MM.1S (cell line): ENCODE data around the gene JAGN1.
"Not testable (repeated sequence)": the region's sequence is repeated elsewhere in the genome, so short reads cannot be mapped to it uniquely, and the experiment has no call there.

Experiments used
- DNase-seq: peaks from one replicate; pipeline ENCODE4 v3.0.0-alpha.2; 2015
- H2AFZ ChIP-seq: fragments of 300-600 bp; sonication (generic); 2 replicates; pipeline ENCODE4 v1.6.0; 2016; ENCODE audit warnings: antibody characterized with exemption, low read length
- H3F3A ChIP-seq: fragments of 300-600 bp; sonication (generic); 2 replicates; pipeline ENCODE4 v1.6.1; 2016; ENCODE audit warnings: mild to moderate bottlenecking, antibody characterized with exemption, low read length, moderate library complexity, mixed read lengths; ENCODE audit not compliant: insufficient read depth
- H3K27ac ChIP-seq: fragments of 300-600 bp; sonication (generic); 2 replicates; pipeline ENCODE4 v1.5.1; 2016; ENCODE audit warnings: mild to moderate bottlenecking, low read length
- H3K27me3 ChIP-seq: fragments of 300-600 bp; sonication (generic); replicated peaks from 2 replicates; pipeline ENCODE4 v1.6.0; 2016; ENCODE audit warnings: low read length; ENCODE audit not compliant: insufficient read depth
- H3K36me3 ChIP-seq: fragments of 300-600 bp; sonication (generic); replicated peaks from 2 replicates; pipeline ENCODE4 v1.6.1; 2016; ENCODE audit warnings: mild to moderate bottlenecking, low read length, mixed read lengths; ENCODE audit not compliant: insufficient read depth
- H3K4me1 ChIP-seq: fragments of 300-600 bp; sonication (generic); 2 replicates; pipeline ENCODE4 v1.6.1; 2016; ENCODE audit warnings: low read length, mixed read lengths
- H3K4me2 ChIP-seq: fragments of 300-600 bp; sonication (generic); 2 replicates; pipeline ENCODE4 v1.6.0; 2016; ENCODE audit warnings: low read depth, low read length
- H3K4me3 ChIP-seq: fragments of 300-600 bp; sonication (generic); 2 replicates; pipeline ENCODE4 v1.5.1; 2016; ENCODE audit warnings: low read length, mixed read lengths
- H3K79me2 ChIP-seq: fragments of 300-600 bp; sonication (generic); 2 replicates; pipeline ENCODE4 v1.6.1; 2016; ENCODE audit warnings: mixed run types, low read length, mixed read lengths
- H3K9ac ChIP-seq: fragments of 300-600 bp; sonication (generic); 2 replicates; pipeline ENCODE4 v1.6.1; 2016; ENCODE audit warnings: low read length, mixed read lengths
- H3K9me2 ChIP-seq: fragments of 300-600 bp; sonication (generic); replicated peaks from 2 replicates; pipeline ENCODE4 v1.6.1; 2016; ENCODE audit warnings: mild to moderate bottlenecking, low read length, mixed read lengths; ENCODE audit not compliant: insufficient read depth
- H3K9me3 ChIP-seq: fragments of 300-600 bp; sonication (generic); replicated peaks from 2 replicates; pipeline ENCODE4 v1.6.1; 2016; ENCODE audit warnings: mild to moderate bottlenecking, low read length, mixed read lengths; ENCODE audit not compliant: insufficient read depth
- H4K20me1 ChIP-seq: fragments of 300-600 bp; sonication (generic); 2 replicates; pipeline ENCODE4 v1.6.1; 2016; ENCODE audit warnings: mild to moderate bottlenecking, low read length, moderate library complexity, mixed read lengths; ENCODE audit not compliant: insufficient read depth
- EZH2 ChIP-seq: fragments of 300-600 bp; sonication (generic); optimal IDR thresholded peaks from 2 replicates; pipeline ENCODE3; 2017; ENCODE audit warnings: low read depth, mild to moderate bottlenecking, antibody characterized with exemption, low read length, mixed read lengths
- EZH2phosphoT487 ChIP-seq: fragments of 300-600 bp; sonication (generic); IDR thresholded peaks from 2 replicates; pipeline ENCODE4 v1.6.1; 2018; ENCODE audit warnings: antibody characterized with exemption, low read length
- TF ChIP-seq, protein P1 (sequence below): fragments of 300-600 bp; sonication (generic); IDR thresholded peaks from 2 replicates; pipeline ENCODE4 v1.5.1; 2016; ENCODE audit warnings: antibody characterized with exemption, low read length, mixed read lengths

The JAGN1 gene

GRCh38 chr3:9867106-9867505 is 23.3 kb upstream of the JAGN1 start:
- no peaks in the 10 kb centered on the region for H3K79me2 ChIP-seq
- H3K4me3 ChIP-seq: no peak overlapping the region
- no peak overlapping the region for H2AFZ ChIP-seq
- H3K9ac ChIP-seq: no peak overlapping the region
- H3K9me3 ChIP-seq: no peaks in the 10 kb centered on the region
- H3K4me2 ChIP-seq: no peak overlapping the region
- no peak for DNase-seq
- no peaks in the 10 kb centered on the region for H3K4me1 ChIP-seq
- H3F3A ChIP-seq: no peaks in the 10 kb centered on the region
- no peaks in the 10 kb centered on the region for H3K27me3 ChIP-seq
- no peaks in the 10 kb centered on the region for H3K9me2 ChIP-seq
- no peaks in the 10 kb centered on the region for H3K36me3 ChIP-seq
- no peak overlapping the region for H3K27ac ChIP-seq
- no peaks in the 10 kb centered on the region for H4K20me1 ChIP-seq
- TF ChIP-seq EZH2: no peak
- TF ChIP-seq, protein P1, sequence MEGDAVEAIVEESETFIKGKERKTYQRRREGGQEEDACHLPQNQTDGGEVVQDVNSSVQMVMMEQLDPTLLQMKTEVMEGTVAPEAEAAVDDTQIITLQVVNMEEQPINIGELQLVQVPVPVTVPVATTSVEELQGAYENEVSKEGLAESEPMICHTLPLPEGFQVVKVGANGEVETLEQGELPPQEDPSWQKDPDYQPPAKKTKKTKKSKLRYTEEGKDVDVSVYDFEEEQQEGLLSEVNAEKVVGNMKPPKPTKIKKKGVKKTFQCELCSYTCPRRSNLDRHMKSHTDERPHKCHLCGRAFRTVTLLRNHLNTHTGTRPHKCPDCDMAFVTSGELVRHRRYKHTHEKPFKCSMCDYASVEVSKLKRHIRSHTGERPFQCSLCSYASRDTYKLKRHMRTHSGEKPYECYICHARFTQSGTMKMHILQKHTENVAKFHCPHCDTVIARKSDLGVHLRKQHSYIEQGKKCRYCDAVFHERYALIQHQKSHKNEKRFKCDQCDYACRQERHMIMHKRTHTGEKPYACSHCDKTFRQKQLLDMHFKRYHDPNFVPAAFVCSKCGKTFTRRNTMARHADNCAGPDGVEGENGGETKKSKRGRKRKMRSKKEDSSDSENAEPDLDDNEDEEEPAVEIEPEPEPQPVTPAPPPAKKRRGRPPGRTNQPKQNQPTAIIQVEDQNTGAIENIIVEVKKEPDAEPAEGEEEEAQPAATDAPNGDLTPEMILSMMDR: no peak
- no peak for TF ChIP-seq EZH2phosphoT487

DNA sequence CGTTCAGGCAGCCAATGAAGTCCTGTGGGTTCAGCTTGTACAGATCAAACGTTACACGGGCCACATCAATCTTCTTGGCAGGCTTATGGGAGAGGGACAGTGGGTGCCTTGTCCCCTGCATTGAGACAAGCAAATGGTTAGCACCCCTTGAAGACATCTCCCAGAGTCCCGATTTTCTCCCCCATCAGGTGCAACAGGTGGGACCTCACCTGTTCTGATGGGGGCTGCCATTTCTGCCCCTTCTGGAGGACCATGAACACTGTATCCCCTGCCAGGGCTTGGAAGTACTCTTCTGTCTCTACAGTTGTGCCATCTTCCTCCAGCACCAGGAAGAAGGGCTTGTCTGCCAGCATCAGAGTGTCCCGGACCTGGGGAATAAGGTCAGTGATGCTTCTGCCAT is 20.5 kb upstream of the JAGN1 start:
- H3K36me3 ChIP-seq: no peaks in the 10 kb centered on the region
- H3K4me1 ChIP-seq: no peaks in the 10 kb centered on the region
- no peaks in the 10 kb centered on the region for H4K20me1 ChIP-seq
- H3K9ac ChIP-seq: no peak overlapping the region
- H3K27ac ChIP-seq: no peak overlapping the region
- no peak overlapping the region for H3K4me3 ChIP-seq
- no peak overlapping the region for H2AFZ ChIP-seq
- TF ChIP-seq EZH2: no peak
- TF ChIP-seq, protein P1: no peak
- no peak for TF ChIP-seq EZH2phosphoT487
- H3K9me2 ChIP-seq: no peaks in the 10 kb centered on the region
- H3K27me3 ChIP-seq: no peaks in the 10 kb centered on the region
- no peak overlapping the region for H3K4me2 ChIP-seq
- no peaks in the 10 kb centered on the region for H3K9me3 ChIP-seq
- H3K79me2 ChIP-seq: no peaks in the 10 kb centered on the region
- no peak for DNase-seq
- H3F3A ChIP-seq: no peaks in the 10 kb centered on the region

- no peak overlapping the region for H3K4me2 ChIP-seq
- H3K9ac ChIP-seq: no peak overlapping the region
- H4K20me1 ChIP-seq: no peaks in the 10 kb centered on the region
- no peaks in the 10 kb centered on the region for H3K9me3 ChIP-seq
- no peaks in the 10 kb centered on the region for H3K4me1 ChIP-seq
- no peak for TF ChIP-seq EZH2phosphoT487
- TF ChIP-seq, protein P1: no peak
- no peak for TF ChIP-seq EZH2
- no peaks in the 10 kb centered on the region for H3K27me3 ChIP-seq
- H3K9me2 ChIP-seq: no peaks in the 10 kb centered on the region
- DNase-seq: no peak
- H3F3A ChIP-seq: no peaks in the 10 kb centered on the region
- H3K36me3 ChIP-seq: no peaks in the 10 kb centered on the region
- H3K4me3 ChIP-seq: no peak overlapping the region
- H3K79me2 ChIP-seq: no peaks in the 10 kb centered on the region
- H2AFZ ChIP-seq: no peak overlapping the region
- no peak overlapping the region for H3K27ac ChIP-seq
These were observed 19.4 kb upstream of the JAGN1 start for GRCh38 chr3:9870978-9871377.

- H4K20me1 ChIP-seq, H3K79me2 ChIP-seq, H3K9me3 ChIP-seq, DNase-seq, H3K27me3 ChIP-seq, H3K4me1 ChIP-seq, H3K36me3 ChIP-seq, H3K9me2 ChIP-seq, H3K4me3 ChIP-seq, H3K27ac ChIP-seq, H3K4me2 ChIP-seq, H3K9ac ChIP-seq, H3F3A ChIP-seq, H2AFZ ChIP-seq: not testable (repeated sequence)
These were observed 18.3 kb upstream of the JAGN1 start for GRCh38 chr3:9872067-9872466.
